ENCODE results near the gene TRAPPC8. TPM values are rescaled to one million over a fixed set of nuclear protein-coding genes. Genes with fewer than 3 reads are reported as not detected.
"Not testable (repeated sequence)": the region's sequence is repeated elsewhere in the genome, so short reads cannot be mapped to it uniquely, and the experiment has no call there.

TRAPPC8 gene
- total and polyA plus RNA-seq, 8 donors: 7.6 to 26.2 (median 15.9) TPM

DNA sequence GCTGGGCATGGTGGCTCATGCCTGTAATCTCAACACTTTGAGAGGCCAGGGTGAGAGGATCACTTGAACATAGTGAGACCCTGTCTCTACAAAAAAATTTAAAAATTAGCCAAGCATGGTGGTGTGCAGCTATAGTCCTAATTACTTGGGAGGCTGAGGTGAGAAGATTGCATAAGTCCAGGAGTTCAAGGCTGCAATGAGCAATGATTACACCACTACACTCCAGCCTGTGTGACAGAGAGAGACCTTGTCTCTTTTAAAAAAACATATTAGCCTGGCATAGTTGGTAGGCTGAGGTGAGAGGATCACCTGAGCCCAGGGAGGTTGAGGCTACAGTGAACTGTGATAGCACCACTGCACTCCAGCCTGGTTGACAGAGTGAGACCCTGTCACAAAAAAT, 13.7 kb downstream of the TRAPPC8 start:
- ATAC-seq: peak in 1 of 4 donors; percentile 9
- Histone ChIP-seq H3K36me3 (no peaks in the 10 kb centered on the region), H3K27me3 (no peaks in the 10 kb centered on the region), H3K27ac (no peak overlapping the region), H3K4me1 (peaks cover 0 to 4% (median 0%) of the 10 kb centered on the region in 3 donors), H3K4me3 (no peak overlapping the region), H3K9me3 (no peaks in the 10 kb centered on the region)
- DNase-seq: no peak
- intact Hi-C loops (cut with DNase I): no loop called here
- TF ChIP-seq, protein P1, sequence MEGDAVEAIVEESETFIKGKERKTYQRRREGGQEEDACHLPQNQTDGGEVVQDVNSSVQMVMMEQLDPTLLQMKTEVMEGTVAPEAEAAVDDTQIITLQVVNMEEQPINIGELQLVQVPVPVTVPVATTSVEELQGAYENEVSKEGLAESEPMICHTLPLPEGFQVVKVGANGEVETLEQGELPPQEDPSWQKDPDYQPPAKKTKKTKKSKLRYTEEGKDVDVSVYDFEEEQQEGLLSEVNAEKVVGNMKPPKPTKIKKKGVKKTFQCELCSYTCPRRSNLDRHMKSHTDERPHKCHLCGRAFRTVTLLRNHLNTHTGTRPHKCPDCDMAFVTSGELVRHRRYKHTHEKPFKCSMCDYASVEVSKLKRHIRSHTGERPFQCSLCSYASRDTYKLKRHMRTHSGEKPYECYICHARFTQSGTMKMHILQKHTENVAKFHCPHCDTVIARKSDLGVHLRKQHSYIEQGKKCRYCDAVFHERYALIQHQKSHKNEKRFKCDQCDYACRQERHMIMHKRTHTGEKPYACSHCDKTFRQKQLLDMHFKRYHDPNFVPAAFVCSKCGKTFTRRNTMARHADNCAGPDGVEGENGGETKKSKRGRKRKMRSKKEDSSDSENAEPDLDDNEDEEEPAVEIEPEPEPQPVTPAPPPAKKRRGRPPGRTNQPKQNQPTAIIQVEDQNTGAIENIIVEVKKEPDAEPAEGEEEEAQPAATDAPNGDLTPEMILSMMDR (IDR thresholded peaks at IDR 0.05): no peak
- no peak for FAIRE-seq

DNA sequence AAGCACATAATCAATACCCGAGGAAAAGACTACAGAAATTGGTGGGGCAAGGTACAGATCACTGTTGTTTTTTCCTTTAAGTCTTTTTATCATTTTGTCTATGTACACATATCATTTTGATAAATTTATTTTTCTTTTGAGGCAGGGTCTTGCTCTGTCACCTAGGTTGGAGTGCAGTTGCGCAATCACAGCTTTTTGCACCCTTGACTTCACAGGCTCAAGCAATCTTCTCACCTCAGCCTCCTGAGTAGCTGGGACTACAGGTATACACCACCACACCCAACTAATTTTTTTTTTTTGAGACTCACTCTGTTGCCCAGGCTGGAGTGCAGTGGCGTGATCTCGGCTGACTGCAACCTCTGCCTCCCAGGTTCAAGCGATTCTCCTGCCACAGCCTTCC, 15.9 kb downstream of the TRAPPC8 start:
- H3K27ac ChIP-seq; H3K36me3 ChIP-seq; intact Hi-C loops (cut with DNase I); ATAC-seq; H3K9me3 ChIP-seq; FAIRE-seq; H3K4me3 ChIP-seq; H3K4me1 ChIP-seq; H3K27me3 ChIP-seq; DNase-seq: not testable (repeated sequence)
- 94 to 95% methylated on average over 5 of the region's 5 CpGs for WGBS, 2 donors

DNA sequence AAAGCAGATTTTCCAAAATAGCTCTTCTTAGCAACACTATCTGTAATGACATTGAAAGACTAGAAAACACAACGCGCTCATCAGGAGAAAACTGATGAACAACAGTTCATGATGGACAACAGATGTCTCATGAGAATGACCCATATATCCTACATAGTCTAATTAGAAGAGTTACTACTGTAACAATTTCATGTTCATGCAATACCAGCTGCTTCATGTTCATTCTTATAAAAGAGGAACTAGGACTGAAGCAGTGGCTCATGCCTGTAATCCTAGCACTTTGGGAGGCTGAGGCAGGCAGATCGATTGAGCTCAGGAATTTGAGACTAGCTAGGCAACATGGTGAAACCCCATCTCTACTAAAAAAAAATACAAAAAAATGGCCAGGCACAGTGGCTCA, 22.7 kb downstream of the TRAPPC8 start:
- intact Hi-C loops (cut with DNase I): no loop called here
- no peak overlapping the region for H3K4me3 ChIP-seq
- TF ChIP-seq, protein P1 (IDR thresholded peaks at IDR 0.05): no peak
- no peaks in the 10 kb centered on the region for H3K27me3 ChIP-seq
- DNase-seq: no peak
- no peak for FAIRE-seq
- H3K4me1 ChIP-seq: no peaks in the 10 kb centered on the region
- WGBS, 2 donors: 94 to 97% methylated on average over 3 of the region's 3 CpGs
- peaks cover 0 to 2% (median 0%) of the 10 kb centered on the region in 3 donors for H3K36me3 ChIP-seq
- no peaks in the 10 kb centered on the region for H3K9me3 ChIP-seq
- no peak overlapping the region for H3K27ac ChIP-seq
- ATAC-seq: no peak

DNA sequence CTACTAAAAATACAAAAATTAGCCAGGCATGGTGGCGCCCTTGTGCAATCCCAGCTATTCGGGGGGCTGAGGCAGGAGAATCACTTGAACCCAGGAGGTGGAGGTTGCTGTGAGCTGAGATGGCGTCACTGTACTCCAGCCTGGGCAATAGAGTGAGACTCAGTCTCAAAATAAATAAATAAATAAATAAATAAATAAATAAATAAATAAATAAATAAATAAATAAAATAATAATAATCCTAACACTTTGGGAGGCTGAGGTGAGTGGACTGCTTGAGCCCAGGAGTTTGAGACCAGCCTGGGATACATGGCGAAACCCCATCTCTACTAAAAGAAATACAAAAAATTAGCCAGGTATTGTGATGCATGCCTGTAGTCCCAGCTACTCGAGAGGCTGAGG, 23.6 kb downstream of the TRAPPC8 start:
- H3K36me3 ChIP-seq; DNase-seq; H3K4me3 ChIP-seq; ATAC-seq; H3K27ac ChIP-seq; H3K27me3 ChIP-seq; H3K4me1 ChIP-seq; FAIRE-seq; intact Hi-C loops (cut with DNase I); H3K9me3 ChIP-seq: not testable (repeated sequence)
- 96 to 98% methylated on average over 5 of the region's 5 CpGs for WGBS, 2 donors

DNA sequence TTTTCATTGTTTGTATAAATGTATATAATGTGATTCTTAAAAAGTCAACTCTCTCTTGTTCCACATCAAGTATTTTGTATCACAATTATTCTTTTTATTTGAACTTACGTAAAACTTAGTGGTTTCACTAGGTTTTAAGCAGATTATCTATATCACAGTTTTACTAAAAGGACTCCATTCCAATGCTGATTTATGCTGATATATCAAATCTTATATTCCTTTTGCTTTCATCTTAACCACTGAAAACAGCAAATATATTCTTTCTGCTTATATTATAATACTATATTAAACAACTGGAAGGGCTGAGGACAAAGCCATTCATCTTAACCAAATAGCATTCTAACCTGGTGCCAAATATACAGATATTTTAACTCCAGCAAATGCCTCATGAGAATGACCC, 24.2 kb downstream of the TRAPPC8 start:
- Histone ChIP-seq H3K9me3 (no peaks in the 10 kb centered on the region), H3K36me3 (peaks cover 0 to 9% (median 0%) of the 10 kb centered on the region in 3 donors), H3K27ac (no peak overlapping the region), H3K4me1 (no peaks in the 10 kb centered on the region), H3K4me3 (no peak overlapping the region), H3K27me3 (no peaks in the 10 kb centered on the region)
- ATAC-seq (no peak), DNase-seq (no peak), FAIRE-seq (no peak)
- 96 to 100% methylated on average over 1 of the region's 1 CpG for WGBS, 2 donors
- TF ChIP-seq, protein P1 (IDR thresholded peaks at IDR 0.05): no peak
- intact Hi-C loops (cut with DNase I): no loop called here

DNA sequence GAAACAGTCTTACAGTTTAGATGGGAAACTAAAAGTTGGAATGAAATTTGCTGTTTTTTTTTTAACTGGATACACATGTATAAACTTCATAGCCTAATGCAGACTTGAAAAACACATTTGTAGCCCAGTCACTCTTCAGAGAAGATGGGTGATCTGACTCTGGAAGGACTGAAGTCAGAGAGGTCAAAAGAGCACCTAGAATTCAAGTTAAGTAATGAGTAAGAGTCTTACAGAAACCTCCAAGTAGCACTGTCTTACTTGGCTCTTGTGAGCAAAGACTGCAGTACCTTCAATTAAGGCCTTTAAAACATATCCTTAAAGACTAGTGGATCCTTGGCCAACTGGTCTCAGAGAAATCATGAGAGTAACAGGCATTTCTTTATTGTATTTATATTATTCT, 41.9 kb downstream of the TRAPPC8 start:
- Histone ChIP-seq H3K4me3 (no peak overlapping the region), H3K27me3 (no peaks in the 10 kb centered on the region), H3K36me3 (peaks cover 0 to 22% (median 0%) of the 10 kb centered on the region in 3 donors), H3K27ac (no peak overlapping the region), H3K9me3 (no peaks in the 10 kb centered on the region), H3K4me1 (no peaks in the 10 kb centered on the region)
- intact Hi-C loops (cut with DNase I): no loop called here
- TF ChIP-seq, protein P1 (IDR thresholded peaks at IDR 0.05): no peak
- no peak for FAIRE-seq
- DNase-seq: no peak
- ATAC-seq: no peak

DNA sequence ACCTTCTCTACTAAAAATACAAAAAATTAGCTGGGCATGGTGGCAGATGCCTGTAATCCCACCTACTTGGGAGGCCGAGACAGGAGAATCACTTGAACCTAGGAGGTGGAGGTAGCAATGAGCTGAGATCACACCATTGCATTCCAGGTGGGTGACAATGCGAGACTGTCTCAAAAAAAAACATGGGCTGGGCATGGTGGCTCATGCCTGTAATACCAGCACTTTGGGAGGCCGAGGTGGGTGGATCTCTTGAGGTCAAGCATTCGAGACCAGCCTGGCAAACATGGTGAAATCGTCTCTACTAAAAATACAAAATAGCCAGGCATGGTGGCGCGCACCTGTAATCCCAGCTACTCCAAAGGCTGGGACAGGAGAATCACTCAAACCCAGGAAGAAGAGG, 43.2 kb downstream of the TRAPPC8 start:
- WGBS, 2 donors: 91 to 96% methylated on average over 7 of the region's 7 CpGs
- H3K4me1 ChIP-seq; DNase-seq; H3K4me3 ChIP-seq; intact Hi-C loops (cut with DNase I); H3K27me3 ChIP-seq; H3K9me3 ChIP-seq; FAIRE-seq; ATAC-seq; H3K27ac ChIP-seq: not testable (repeated sequence)
- peaks cover 0 to 19% (median 0%) of the 10 kb centered on the region in 3 donors for H3K36me3 ChIP-seq
